Ecto neural progenitor cell (in vitro differentiated cells): ENCODE data around the gene CACNG1.

ENCODE experiments used
- DNase-seq: peaks from one replicate; pipeline ENCODE4 v3.0.0-alpha.2; 2018; ENCODE audit warnings: low spot score

Gene CACNG1

GRCh38 chr17:67044016-67044772, at the start of gene CACNG1:
Gene CACNG1, plus strand, starts transcription at chr17:67044554. Its CDS starts 107 bp downstream, at chr17:67044661.
- DNase-seq: no peak

- DNase-seq: no peak
These were observed 49.3 kb upstream of the CACNG1 start for GRCh38 chr17:66994930-66995535.

GRCh38 chr17:66995944-66996343, 48.4 kb upstream of the CACNG1 start:
- DNase-seq: no peak

- DNase-seq: no peak
These were observed 47.4 kb upstream of the CACNG1 start for GRCh38 chr17:66996926-66997325.

GRCh38 chr17:67003231-67003630, 41.1 kb upstream of the CACNG1 start:
- no peak for DNase-seq

- no peak for DNase-seq
These were observed 40.2 kb upstream of the CACNG1 start for GRCh38 chr17:67004181-67004580.

- no peak for DNase-seq
These were observed 37.1 kb upstream of the CACNG1 start for GRCh38 chr17:67007266-67007665.

- DNase-seq: no peak
These were observed 36.3 kb upstream of the CACNG1 start for GRCh38 chr17:67008101-67008500.

- DNase-seq: no peak
These were observed 32.7 kb upstream of the CACNG1 start for GRCh38 chr17:67011527-67012175.

GRCh38 chr17:67013891-67014290, 30.5 kb upstream of the CACNG1 start:
- DNase-seq: no peak

GRCh38 chr17:67015001-67015400, 29.4 kb upstream of the CACNG1 start:
- no peak for DNase-seq

GRCh38 chr17:67016039-67016762, 28.2 kb upstream of the CACNG1 start:
- DNase-seq: no peak

- no peak for DNase-seq
These were observed 26.4 kb upstream of the CACNG1 start for GRCh38 chr17:67017910-67018309.

GRCh38 chr17:67018471-67019434, 25.6 kb upstream of the CACNG1 start:
- no peak for DNase-seq

- DNase-seq: no peak
These were observed 24.5 kb upstream of the CACNG1 start for GRCh38 chr17:67019809-67020208.

- DNase-seq: no peak
These were observed 24.0 kb upstream of the CACNG1 start for GRCh38 chr17:67020293-67020766.

- DNase-seq: no peak
These were observed 23.2 kb upstream of the CACNG1 start for GRCh38 chr17:67021196-67021595.

- no peak for DNase-seq
These were observed 22.5 kb upstream of the CACNG1 start for GRCh38 chr17:67021743-67022450.

- no peak for DNase-seq
These were observed 21.9 kb upstream of the CACNG1 start for GRCh38 chr17:67022451-67022810.

- no peak for DNase-seq
These were observed 19.6 kb upstream of the CACNG1 start for GRCh38 chr17:67024736-67025135.
